Smooth muscle cell (in vitro differentiated cells): ENCODE results near the gene SEC14L2. TPM values are rescaled to one million over a fixed set of nuclear protein-coding genes. Genes with fewer than 3 reads are reported as not detected.

ENCODE experiments used
- DNase-seq: peaks from one replicate; lab custom pipeline; 2025; ENCODE audit not compliant: unreplicated experiment; lab: John Stamatoyannopoulos, UW
- H2AFZ ChIP-seq: fragments of 200-600 bp; sonication (generic); 2 replicates; pipeline ENCODE4 v1.6.0; 2016; ENCODE audit warnings: antibody characterized with exemption, low read depth, mild to moderate bottlenecking
- H3F3A ChIP-seq: fragments of 200-600 bp; sonication (generic); 2 replicates; pipeline ENCODE4 v1.6.0; 2017; ENCODE audit warnings: antibody characterized with exemption, low read depth
- H3K27ac ChIP-seq: fragments of 200-600 bp; sonication (generic); 2 replicates; pipeline ENCODE4 v1.5.1; 2016; ENCODE audit warnings: low read depth, mild to moderate bottlenecking
- H3K27me3 ChIP-seq: fragments of 200-600 bp; sonication (generic); 2 replicates; pipeline ENCODE4 v1.6.1; 2016; ENCODE audit warnings: low read depth, mild to moderate bottlenecking
- H3K36me3 ChIP-seq: fragments of 200-600 bp; sonication (generic); 2 replicates; pipeline ENCODE4 v1.5.1; 2016; ENCODE audit warnings: low read depth
- H3K4me1 ChIP-seq: fragments of 200-600 bp; sonication (generic); 2 replicates; pipeline ENCODE4 v1.5.1; 2016; ENCODE audit warnings: low read depth
- H3K4me2 ChIP-seq: fragments of 200-600 bp; sonication (generic); 2 replicates; pipeline ENCODE4 v1.6.0; 2016; ENCODE audit warnings: mild to moderate bottlenecking
- H3K4me3 ChIP-seq: fragments of 200-600 bp; sonication (generic); 2 replicates; pipeline ENCODE4 v1.5.1; 2016; ENCODE audit warnings: mild to moderate bottlenecking
- H3K79me2 ChIP-seq: fragments of 200-600 bp; sonication (generic); 2 replicates; pipeline ENCODE4 v1.6.0; 2016; ENCODE audit warnings: low read depth, mild to moderate bottlenecking
- H3K9ac ChIP-seq: fragments of 200-600 bp; sonication (generic); 2 replicates; pipeline ENCODE4 v1.6.0; 2016; ENCODE audit warnings: low read depth
- H3K9me3 ChIP-seq: fragments of 200-600 bp; sonication (generic); replicated peaks from 2 replicates; pipeline ENCODE4 v1.5.1; 2016; ENCODE audit warnings: low read depth
- H4K20me1 ChIP-seq: fragments of 200-600 bp; sonication (generic); 2 replicates; pipeline ENCODE4 v1.6.0; 2016; ENCODE audit warnings: low read depth
- WGBS: methylation state at CpG from one replicate; pipeline ENCODE4 v1.1.7; 2016; ENCODE audit warnings: low lambda C conversion rate; 5-methylcytosine and 5-hydroxymethylcytosine counted together
- polyA plus RNA-seq: library from polyadenylated mRNA; unstranded; fragments of >200 nt; fragmentation: Nextera tagmentation; extraction: Ambion mirVana; gene quantifications from 2 replicates; pipeline ENCODE4 v1.2.1, GENCODE V29; 2016
- total RNA-seq: library from RNA; depleted of rRNA; stranded (reverse); fragments of >200 nt; gene quantifications from 2 replicates; pipeline ENCODE4 v1.2.3, GENCODE V29; 2014
- TF ChIP-seq, protein P1 (sequence below): fragments of 200-600 bp; sonication (generic); IDR thresholded peaks from 2 replicates; pipeline ENCODE4 v1.5.1; 2017; ENCODE audit warnings: borderline replicate concordance, mild to moderate bottlenecking, antibody characterized with exemption; ENCODE audit not compliant: insufficient read depth, poor library complexity, severe bottlenecking

The SEC14L2 gene
- total and polyA plus RNA-seq, 2 experiments from 2014 or later, result 8.2 to 15.1 TPM

- TF ChIP-seq, protein P1, sequence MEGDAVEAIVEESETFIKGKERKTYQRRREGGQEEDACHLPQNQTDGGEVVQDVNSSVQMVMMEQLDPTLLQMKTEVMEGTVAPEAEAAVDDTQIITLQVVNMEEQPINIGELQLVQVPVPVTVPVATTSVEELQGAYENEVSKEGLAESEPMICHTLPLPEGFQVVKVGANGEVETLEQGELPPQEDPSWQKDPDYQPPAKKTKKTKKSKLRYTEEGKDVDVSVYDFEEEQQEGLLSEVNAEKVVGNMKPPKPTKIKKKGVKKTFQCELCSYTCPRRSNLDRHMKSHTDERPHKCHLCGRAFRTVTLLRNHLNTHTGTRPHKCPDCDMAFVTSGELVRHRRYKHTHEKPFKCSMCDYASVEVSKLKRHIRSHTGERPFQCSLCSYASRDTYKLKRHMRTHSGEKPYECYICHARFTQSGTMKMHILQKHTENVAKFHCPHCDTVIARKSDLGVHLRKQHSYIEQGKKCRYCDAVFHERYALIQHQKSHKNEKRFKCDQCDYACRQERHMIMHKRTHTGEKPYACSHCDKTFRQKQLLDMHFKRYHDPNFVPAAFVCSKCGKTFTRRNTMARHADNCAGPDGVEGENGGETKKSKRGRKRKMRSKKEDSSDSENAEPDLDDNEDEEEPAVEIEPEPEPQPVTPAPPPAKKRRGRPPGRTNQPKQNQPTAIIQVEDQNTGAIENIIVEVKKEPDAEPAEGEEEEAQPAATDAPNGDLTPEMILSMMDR, result no peak
- no peak overlapping the region for H3K27ac ChIP-seq
- no peak overlapping the region for H3K4me2 ChIP-seq
- no peak overlapping the region for H2AFZ ChIP-seq
- H3K27me3 ChIP-seq, result no peaks in the 10 kb centered on the region
- no peak for DNase-seq
- H3K36me3 ChIP-seq, result no peaks in the 10 kb centered on the region
- 78% methylated on average over 6 of the region's 6 CpGs for WGBS
- no peak overlapping the region for H3K9ac ChIP-seq
- no peaks in the 10 kb centered on the region for H4K20me1 ChIP-seq
- no peaks in the 10 kb centered on the region for H3K79me2 ChIP-seq
- no peaks in the 10 kb centered on the region for H3F3A ChIP-seq
- H3K4me1 ChIP-seq, result no peaks in the 10 kb centered on the region
- no peaks in the 10 kb centered on the region for H3K9me3 ChIP-seq
- H3K4me3 ChIP-seq, result no peak overlapping the region
Measured at GRCh38 chr22:30453731-30454510, 57.1 kb downstream of the SEC14L2 start.

DNA sequence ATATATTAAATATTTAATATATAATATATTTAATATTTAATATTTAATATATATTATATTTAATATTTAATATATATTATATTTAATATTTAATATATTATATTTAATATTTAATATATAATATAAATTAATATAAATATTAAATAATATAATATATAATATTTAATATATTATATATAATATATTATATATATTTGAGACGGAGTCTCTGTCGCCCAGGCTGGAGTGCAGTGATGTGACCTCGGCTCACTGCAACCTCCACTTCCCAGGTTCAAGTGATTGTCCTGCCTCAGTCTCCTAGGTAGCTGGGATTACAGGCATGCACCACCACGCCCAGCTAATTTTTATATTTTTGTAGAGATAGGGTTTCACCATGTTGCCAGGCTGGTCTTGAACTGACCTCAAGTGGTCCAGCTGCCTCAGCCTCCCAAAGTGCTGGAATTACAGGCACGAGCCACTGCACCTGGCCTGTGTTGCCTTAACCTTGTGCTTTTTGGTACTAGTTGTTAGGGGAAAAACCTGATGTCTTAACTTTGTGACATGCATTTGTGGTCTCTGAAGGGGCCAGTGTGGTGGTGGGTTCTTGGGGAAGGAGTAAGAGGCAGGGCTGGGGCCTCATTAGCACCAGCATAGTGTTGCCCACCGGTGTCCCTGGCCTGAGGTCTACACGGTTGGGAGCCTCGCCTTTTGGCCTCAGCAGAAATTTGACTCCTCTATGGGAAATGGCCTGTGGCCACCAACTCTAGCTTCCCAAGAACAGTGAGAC is 58.4 kb downstream of the SEC14L2 start:
- Histone ChIP-seq H3K9ac (no peak overlapping the region), H3K4me2 (no peak overlapping the region), H3K79me2 (no peaks in the 10 kb centered on the region), H3K27me3 (no peaks in the 10 kb centered on the region), H3K4me1 (no peaks in the 10 kb centered on the region), H3F3A (no peaks in the 10 kb centered on the region), H3K9me3 (no peaks in the 10 kb centered on the region), H3K4me3 (no peak overlapping the region), H2AFZ (no peak overlapping the region), H4K20me1 (no peaks in the 10 kb centered on the region), H3K27ac (no peak overlapping the region), H3K36me3 (no peaks in the 10 kb centered on the region)
- 93% methylated on average over 8 of the region's 8 CpGs for WGBS
- no peak for DNase-seq
- TF ChIP-seq, protein P1, result no peak

GRCh38 chr22:30457981-30458380 is 61.2 kb downstream of the SEC14L2 start:
- Histone ChIP-seq H3K27ac (no peak overlapping the region), H3K4me1 (no peaks in the 10 kb centered on the region), H3K9ac (no peak overlapping the region), H4K20me1 (no peaks in the 10 kb centered on the region), H3K4me2 (no peak overlapping the region), H3K9me3 (no peaks in the 10 kb centered on the region), H3F3A (no peaks in the 10 kb centered on the region), H3K4me3 (no peak overlapping the region), H3K27me3 (no peaks in the 10 kb centered on the region), H3K36me3 (no peaks in the 10 kb centered on the region), H3K79me2 (no peaks in the 10 kb centered on the region), H2AFZ (no peak overlapping the region)
- TF ChIP-seq, protein P1, result no peak
- DNase-seq, result no peak
- WGBS, result 73% methylated on average over 8 of the region's 8 CpGs
